Limb (tissue), 2 donors: Measurements from ENCODE around the gene PIGU.
"Not testable (repeated sequence)": the region's sequence is repeated elsewhere in the genome, so short reads cannot be mapped to it uniquely, and the experiment has no call there.

Experiments used
- DNase-seq, 2 donors: peaks; one replicate each; pipeline ENCODE4 v3.0.0-alpha.2; 2016; ENCODE audit errors: extremely low spot score in 2 of 2

PIGU gene

DNA sequence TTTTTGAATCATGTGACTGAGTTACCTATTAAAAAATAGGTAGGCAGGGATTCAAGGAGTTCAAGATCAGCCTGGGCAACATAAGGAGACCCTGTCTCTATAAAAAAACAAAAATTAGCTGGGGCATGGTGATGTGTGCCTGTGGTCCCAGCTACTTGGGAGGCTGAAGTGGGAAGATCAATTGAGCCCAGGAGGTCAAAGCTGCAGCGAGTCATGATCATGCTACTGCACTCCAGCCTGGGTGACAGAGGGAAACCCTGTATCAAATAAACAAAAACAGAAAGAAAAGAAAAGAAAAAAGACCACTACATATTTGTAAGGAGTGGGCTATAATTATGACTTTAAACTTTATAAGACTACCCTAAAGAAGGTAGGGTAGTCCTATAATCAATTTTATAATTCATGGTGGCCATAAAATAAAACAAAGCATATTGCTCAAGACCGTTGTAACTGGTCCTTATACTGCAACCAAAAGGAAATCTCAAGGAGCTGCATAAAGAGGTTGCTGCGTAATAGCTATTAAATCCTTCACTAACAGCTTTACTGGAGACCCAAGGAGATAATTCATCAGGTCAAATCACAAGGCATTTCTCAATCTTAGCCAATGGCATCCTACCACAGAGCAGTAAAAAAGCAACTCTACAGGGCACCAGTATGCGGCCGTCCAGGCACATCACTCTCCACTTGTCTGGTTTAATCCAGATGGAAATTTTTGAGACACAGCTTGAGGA is 13.5 kb downstream of the PIGU start:
- DNase-seq: no peak

DNA sequence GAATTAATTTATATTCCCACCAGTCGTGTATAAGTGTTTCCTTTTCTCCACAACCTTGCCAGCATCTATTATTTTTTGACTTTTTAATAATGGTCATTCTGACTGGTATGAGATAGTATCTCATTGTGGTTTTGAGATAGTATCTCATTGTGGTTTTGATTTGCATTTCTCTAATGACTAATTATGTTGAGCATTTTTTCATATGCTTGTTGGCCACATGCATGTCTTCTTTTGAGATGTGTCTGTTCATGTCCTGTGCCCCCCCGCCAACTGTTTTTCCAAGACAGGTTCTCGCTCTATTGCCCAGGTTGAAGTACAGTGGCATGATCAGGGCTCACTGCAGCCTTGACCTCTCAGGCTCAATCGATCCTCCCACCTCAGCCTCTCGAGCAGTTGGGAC is 15.1 kb downstream of the PIGU start:
- not testable (repeated sequence) for DNase-seq

DNA sequence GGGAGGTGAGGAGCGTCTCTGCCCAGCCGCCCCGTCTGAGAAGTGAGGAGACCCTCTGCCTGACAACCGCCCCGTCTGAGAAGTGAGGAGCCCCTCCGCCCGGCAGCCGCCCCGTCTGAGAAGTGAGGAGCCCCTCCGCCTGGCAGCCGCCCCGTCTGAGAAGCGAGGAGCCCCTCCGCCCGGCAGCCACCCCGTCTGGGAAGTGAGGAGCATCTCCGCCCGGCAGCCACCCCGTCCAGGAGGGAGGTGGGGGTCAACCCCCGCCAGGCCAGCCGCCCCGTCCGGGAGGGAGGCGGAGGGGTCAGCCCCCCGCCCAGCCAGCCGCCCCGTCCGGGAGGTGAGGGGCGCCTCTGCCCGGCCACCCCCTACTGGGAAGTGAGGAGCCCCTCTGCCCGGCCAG is 18.2 kb downstream of the PIGU start:
- not testable (repeated sequence) for DNase-seq

DNA sequence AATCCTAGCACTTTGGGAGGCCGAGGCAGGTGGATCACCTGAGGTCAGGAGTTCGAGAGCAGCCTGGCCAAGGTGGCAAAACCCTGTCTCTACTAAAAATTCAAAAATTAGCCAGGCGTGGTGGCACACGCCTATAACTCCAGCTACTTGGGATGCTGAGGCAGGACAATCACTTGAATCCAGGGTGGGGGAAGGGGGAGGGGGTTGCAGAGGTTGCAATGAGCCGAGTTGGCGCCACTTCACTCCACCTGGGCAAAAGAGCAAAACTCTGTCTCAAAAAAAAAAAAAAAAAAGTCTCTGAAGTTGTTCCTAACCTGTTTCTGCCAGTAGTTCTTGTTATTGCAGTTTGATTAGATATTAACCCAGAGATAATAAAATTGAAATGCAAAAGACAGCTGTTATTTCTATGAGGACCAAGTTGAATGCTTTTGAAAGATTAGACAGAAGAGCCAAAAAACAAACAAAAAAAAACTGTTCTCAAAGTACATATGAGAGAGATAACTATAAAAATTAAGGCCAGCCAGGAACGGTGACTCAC is 22.6 kb downstream of the PIGU start:
- no peak for DNase-seq

DNA sequence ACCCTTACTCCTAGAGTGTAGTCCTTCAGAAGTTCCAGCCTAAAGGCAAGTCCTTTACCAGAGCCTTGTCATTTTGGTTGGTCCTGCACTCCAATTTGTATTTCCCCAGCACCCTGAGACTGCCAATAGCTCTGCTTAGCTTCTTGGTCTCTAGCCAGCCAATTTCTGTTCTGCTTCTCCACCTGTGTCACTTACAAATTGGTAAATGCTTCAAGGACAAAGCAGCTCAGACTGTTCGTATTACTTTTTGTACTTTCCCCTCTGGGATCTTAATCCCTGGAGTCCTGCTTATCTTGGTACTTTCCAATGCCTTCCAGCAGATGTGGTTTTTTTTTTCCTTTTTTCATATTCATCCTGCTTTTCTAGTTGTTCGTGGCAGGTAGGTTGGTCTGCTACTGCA is 25.7 kb downstream of the PIGU start:
- no peak for DNase-seq

DNA sequence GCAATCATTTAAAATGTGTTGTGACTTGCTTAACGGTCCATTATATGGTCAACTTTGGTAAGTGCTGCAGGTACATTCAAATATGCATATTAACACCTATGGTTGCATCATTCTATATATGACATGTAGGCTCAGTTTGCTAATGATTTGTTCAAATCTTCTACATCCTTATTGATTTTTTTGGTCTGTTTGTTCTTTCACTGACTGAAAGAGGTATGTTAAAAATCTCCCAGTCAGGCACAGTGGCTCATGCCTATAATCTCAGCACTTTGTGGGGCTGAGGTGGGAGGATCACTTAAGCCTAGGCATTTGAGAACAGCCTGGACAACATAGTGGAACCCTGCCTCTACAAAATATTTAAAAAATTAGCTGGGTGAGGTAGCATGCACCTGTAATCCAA is 29.2 kb downstream of the PIGU start:
- no peak for DNase-seq

DNA sequence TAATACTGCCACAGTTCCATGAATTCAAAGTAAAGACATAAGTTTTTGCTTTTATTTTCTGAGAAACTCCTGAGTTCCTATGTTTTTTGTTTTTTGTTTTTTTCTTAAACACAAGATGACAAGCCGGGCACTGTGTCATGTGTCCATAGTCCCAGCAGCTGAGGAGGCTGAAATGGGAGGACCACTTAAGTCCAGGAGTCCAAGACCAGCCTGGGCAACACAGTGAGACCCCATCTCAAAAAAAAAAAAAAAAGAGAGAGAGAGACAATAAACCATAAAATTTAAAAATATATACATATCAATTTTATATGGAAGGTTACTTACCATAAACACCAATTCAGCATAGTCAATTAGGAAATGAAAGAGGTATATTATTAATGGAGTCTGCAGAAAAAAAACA is 31.9 kb downstream of the PIGU start:
- no peak for DNase-seq

DNA sequence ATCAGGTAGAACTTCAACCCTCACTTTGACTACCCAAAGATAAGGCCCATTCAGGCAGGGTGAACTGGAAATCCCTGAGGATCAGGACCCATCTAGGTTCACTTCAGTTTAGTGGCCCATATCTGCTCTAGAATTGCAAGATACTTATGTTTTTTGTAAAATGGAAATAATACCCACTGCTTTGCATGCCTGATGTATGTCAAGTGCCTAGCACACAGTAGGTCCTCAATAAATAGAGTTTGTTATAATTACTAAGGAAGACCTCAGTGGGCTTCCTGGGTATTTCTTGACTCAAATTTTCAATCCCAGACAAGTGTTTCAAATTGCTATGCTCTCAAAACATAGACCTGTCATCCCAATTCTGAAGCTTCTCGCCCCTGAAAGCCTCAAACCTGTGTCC is 32.5 kb downstream of the PIGU start:
- DNase-seq: no peak

DNA sequence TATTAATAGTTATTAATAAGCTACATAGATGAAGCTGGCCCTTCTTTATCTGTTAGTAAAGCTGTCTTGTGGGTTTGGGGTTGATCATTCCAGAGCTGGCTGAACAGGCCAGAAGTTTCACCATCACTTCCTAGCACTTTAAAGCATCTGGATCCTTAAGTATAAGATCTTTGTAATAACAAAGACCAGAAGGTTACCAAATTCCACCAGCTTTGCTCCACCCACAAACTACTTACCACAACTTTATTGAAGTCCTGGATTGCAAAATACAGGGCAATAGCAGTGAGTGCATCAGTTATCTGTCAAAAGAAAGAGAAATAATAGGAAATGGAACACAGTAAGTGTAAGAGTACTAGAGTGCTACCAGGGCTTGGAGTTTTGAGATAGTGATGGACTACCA is 33.0 kb downstream of the PIGU start:
- no peak for DNase-seq

DNA sequence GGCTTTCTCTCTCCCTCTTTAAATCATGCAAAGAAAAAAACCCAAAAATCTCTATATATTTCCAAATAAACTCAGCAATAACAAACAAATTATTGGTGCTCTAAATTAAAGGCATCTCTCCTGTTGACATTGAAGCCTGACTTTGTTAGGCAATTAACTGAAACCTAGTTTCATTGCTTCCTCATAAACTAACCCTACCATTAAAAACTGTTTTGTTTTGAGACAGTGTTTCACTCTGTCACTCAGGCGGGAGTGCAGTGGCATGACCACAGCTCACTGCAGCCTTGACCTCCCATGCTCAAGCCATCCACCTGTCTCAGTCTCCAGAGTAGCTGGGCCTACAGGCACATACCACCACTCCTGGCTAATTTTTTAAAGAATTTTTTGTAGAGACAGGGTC is 34.9 kb downstream of the PIGU start:
- no peak for DNase-seq

DNA sequence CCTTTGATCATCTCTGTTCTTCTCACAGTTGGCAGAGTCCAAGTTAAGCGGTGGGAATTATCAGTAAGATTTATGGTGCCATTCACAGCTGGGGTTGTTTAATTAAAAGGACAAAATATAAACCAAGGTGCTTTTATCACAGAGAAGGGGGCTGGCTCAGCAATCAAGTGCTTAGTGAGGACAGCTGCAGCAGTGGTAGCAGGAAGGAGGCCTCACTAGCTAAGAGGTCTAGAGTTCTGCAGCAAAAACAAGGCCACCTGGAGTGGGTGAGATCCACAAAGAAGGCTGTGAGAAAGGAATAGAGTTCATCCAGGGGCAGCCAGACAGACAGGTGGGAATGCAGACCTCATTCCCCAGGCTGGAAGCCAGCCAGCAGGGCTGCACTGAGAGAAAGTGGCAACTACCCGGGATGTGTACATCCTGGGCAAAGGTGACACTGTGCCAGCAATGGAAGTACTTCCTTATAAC is 37.1 kb downstream of the PIGU start:
- DNase-seq: no peak

DNA sequence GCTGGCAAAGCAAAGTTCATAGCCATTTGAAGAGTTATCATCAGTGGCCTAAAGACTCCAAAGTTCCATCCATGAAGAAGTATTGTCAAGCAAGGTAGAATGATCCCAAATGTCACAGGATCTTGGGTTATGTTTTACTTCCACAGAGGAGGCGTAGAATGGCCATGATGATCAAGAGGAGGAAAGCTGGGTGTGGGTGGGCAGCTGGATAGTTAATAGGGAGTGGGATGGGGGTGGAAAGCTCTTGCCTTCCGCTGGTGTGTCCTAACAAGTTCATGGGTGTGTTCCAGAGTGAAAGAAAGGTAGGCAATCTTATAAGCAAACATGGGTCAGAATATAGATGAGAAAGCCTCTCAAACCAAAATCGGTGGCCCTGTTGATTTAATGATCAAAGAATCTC is 38.4 kb downstream of the PIGU start:
- DNase-seq: no peak

DNA sequence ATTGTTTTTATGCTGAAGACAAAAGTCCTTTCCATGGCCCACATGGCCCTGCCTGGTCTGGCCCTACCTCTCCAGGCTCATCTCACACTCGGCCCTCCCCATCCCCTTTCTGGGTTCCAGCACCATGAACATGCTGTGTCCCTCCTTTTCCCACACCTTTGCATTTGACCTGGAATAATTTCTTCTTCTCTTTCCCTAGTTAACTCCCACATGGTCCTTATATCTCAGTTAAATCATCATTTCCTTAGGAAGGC is 38.9 kb downstream of the PIGU start:
- no peak for DNase-seq

DNA sequence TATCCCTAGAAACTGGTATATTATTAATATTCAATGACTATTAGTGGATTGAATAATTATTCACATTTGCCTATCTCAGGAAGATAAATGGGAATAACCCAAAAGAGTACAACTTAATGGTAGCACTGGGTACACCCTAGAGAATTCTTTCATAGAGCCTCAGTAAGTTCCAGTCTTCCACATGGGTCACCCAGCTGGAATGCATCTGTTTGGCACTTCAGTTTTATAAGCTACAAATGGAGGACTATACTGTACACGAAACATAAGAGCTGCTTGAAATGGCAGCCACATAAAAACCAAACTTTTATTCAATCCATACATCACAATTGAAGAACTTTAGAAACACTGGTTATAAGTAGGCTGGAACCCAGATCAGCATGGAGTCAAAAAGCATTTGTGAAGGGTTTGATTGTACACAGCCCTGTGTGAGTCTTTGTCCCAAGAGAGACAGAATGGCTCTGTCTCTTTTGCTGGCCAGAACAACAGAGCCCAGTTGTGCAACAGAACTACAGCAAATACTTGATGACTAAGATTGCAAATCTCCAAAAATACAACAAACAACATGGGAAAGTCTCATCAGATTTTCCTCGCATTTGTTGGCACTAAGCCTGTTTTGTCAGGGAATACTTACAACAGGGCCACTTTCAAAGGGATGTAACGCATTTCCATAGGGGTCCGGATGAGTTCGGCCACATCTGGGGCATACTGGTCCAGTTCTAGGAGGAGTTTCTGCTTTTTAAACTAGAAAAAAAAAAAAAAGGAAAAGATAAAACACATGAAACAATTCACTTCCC is 39.5 kb downstream of the PIGU start:
- no peak for DNase-seq

DNA sequence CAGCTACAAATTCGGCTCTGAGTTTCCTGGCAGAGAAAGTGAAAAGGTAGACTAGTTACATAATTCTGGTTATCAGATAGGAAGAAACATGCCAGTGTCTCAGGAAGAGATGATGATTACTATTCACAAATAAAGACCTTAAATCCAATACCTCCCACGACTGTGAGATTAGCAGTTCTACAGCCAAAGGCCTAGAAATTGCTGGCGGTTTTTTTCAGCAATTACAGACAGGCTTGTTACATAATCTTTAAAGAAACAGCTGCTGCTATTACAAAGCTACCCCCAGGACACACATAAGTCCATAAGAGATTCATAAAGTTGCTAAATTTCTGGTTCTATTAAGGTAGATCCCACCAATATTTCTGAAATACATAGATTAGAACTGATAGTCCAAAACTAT is 40.2 kb downstream of the PIGU start:
- DNase-seq: no peak

DNA sequence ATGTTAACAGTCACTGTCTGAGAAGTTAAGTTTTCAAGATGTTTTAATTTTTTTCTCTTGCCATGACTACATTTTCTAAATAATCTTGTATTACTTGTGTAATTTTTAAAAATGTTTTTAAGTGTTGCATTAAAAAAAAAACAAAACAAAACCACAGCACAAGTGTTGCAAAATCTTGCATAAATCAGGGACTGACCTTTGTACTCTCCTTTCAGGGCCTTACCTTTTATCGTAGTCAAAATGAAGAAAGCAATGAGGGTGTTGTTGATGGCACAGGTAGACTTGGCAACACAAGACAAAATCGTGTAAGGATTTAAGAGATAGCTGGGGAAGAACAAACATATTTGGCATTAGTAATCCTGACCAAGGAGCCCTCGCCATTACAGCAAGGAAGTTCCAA is 42.5 kb downstream of the PIGU start:
- no peak for DNase-seq

DNA sequence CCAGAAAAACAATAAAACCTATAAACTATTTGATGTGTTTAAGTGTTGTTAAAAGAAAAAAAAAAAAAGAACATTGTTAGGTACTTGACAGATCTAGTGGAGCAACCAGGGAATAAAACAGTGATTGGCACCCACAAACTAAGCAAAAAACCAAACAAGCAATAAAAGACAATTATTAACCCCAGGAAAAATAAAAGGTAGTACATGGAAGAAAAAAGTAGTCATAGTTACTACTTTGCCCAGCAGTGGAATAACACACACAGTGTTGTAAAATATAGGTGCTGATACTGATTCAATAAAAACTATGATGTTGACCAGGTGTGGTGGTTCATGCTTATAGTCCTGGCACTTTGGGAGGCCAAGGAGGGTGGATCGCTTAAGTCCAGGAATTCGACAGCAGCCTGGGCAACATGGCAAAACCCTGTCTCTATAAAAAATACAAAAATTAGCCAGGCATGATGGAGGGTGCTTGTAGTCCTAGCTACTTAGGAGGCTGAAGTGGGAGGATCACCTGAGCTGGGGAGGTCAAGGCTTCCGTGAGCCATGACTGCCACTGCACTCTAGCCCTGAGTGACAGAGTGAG is 43.9 kb downstream of the PIGU start:
- DNase-seq: no peak

DNA sequence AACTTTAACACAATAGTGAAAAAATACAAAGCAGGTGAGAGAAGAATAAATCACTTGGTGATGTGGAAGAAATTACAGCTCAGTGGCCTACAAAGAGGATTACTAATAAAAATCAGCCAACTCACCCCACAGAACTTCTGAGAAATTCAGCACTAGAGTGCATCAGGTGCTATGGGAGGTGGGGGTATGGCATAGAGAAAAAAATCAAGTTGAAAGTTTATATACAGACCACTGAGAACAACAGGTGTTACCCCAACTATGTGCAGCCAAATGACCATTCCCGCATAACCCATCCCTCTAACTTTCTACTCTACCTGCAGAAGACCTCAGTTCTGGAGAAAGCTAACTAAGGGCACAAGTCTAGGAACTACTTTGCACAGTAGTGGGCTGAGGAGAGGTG is 47.0 kb downstream of the PIGU start:
- DNase-seq: no peak

DNA sequence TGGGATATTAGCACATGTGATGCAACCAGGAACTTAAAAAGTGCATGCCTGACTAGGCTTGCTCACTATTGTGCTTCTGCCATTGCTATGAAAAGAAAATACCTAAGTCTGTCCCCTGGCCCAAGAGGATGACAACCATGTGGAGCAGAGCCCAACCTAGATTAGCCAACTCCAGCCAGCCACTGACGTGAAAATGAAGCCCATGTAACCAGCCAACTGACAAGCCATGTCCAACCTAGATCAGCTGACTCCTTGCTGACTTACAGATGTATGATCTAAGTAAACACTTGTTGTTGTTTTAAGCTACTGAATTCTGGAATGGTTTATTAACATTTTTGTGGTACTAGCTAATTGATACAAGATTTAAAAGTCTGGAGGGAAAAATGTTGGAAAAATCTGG is 47.5 kb downstream of the PIGU start:
- no peak for DNase-seq

DNA sequence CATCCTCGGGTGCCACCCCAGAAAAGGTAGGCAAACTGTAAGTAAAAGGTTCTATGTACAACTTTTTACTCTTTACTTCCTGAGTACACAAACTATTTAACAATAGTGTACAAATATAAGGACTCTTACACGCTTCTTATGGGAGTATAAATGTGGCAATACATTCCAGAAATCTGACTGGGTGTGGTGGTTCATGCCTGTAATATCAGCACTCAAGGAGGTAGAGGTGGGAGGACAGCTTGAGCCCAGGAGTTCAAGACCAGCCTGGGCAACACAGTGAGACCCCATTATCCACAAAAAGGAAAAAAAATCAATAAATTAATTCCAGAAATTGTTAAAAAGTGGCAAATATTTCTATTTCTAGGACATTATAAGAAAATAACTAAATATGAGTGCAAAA is 48.9 kb downstream of the PIGU start:
- DNase-seq: no peak

DNA sequence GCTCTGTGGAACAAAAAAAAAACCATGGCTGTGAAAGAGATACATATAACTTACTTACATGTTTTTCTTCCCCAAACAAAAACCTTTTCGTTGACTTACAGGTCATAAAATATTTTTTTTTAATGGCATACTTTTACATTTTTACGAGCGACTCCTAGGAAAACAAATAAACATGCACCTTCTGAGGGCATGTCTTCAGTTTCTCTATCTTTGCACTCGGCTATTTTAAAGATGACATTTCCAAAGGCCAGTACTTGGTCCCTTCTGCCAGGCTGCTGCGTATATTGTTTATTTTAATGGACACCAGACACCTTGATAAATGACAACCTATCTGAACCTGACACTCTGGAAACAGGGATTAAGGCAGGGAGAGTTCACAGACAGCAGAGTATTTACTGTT is 49.4 kb downstream of the PIGU start:
- no peak for DNase-seq

DNA sequence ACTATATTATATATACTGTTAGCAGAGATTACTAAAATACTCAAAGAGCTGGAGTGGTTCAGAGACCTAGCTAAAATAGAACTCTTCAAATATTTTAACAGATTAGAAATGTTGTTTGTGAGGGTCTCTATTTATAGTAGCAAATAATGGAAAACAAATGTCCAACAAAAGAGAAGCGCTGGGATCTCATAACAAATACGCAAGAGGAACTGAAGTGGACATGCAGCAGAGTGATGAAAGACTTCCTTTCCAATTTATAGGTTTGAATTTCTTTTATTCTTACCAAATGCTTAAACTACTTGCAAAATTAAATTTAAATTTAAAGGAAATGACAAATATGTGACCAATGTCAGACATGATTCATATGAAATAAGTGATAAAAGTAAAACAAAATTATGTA is 49.9 kb downstream of the PIGU start:
- DNase-seq: no peak

DNA sequence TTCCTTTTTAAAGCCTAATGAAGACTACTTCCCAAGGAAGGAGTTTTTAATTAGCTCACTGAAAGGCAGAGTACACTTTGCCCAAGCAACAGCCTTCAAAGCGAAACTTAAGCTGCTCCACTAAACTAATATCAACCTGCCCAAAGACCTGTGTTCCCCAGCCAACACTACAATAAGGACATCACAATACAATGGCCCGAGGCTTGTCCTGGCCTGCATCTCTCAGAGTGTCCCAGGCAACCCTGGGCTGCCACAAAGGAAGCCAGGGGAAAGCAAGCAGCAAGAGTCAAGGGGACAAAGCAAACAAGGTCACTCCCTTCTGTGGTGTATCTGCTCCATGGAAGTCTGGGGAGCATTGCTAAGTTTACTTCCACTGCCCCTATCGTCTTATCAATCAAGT is 52.3 kb downstream of the PIGU start:
- DNase-seq: no peak
